Measurements from ENCODE around the gene CHAC1. TPM values are rescaled to one million over a fixed set of nuclear protein-coding genes. Genes with fewer than 3 reads are reported as not detected.

CHAC1 gene
- total and polyA plus RNA-seq, 4 donors = 0.17 to 11.9 (median 11.6) TPM

- peak overlapping the region; percentile 3 to 55 for H3K27ac ChIP-seq (ENCODE audit: low read depth in 1 of 2, low read length in 1 of 2)
- H3K4me1 ChIP-seq (ENCODE audit: control insufficient read depth in 5 of 5, insufficient read depth in 5 of 5, low read length in 5 of 5) = peaks cover 0 to 48% (median 41%) of the 10 kb centered on the region in 5 donors
- DNase-seq (peak; percentile 66 to 81 (median 67)), ATAC-seq (ENCODE audit: insufficient read depth, low FRiP score) (no peak)
- peaks cover 0 to 14% (median 0%) of the 10 kb centered on the region in 4 donors for H3K36me3 ChIP-seq (ENCODE audit: control insufficient read depth in 4 of 4, insufficient read depth in 4 of 4, low read length in 4 of 4)
- peak overlapping the region; percentile 12 to 15 for H3K9ac ChIP-seq (ENCODE audit: insufficient read depth in 1 of 2, low read length in 2 of 2)
- H3K9me3 ChIP-seq (ENCODE audit: control insufficient read depth in 4 of 4, insufficient read depth in 3 of 4, low read length in 3 of 4) = no peaks in the 10 kb centered on the region
- H3K27me3 ChIP-seq (ENCODE audit: control insufficient read depth in 3 of 3, insufficient read depth in 3 of 3, low read length in 2 of 3) = peaks cover 0 to 39% (median 36%) of the 10 kb centered on the region in 3 donors
- peak overlapping the region; percentile 69 for H3K4me3 ChIP-seq
- TF ChIP-seq CTCF (IDR thresholded peaks at IDR 0.05; ENCODE audit: control extremely low read depth, extremely low read depth) = peak; percentile 26
- WGBS, 2 donors = 1% methylated on average over 46 of the region's 46 CpGs
Observed at GRCh38 chr15:40930430-40931299, 22.6 kb upstream of the CHAC1 start.

GRCh38 chr15:40931300-40932142 lies 21.8 kb upstream of the CHAC1 start:
- Histone ChIP-seq H3K27ac (ENCODE audit: low read depth in 1 of 2, low read length in 1 of 2) (peak overlapping the region; percentile 3 to 55), H3K9me3 (ENCODE audit: control insufficient read depth in 4 of 4, insufficient read depth in 3 of 4, low read length in 3 of 4) (no peaks in the 10 kb centered on the region), H3K4me3 (peak overlapping the region; percentile 69), H3K4me1 (ENCODE audit: control insufficient read depth in 5 of 5, insufficient read depth in 5 of 5, low read length in 5 of 5) (peaks cover 0 to 40% (median 33%) of the 10 kb centered on the region in 5 donors), H3K9ac (ENCODE audit: insufficient read depth in 1 of 2, low read length in 2 of 2) (no peak overlapping the region), H3K27me3 (ENCODE audit: control insufficient read depth in 3 of 3, insufficient read depth in 3 of 3, low read length in 2 of 3) (peaks cover 0 to 35% (median 32%) of the 10 kb centered on the region in 3 donors), H3K36me3 (ENCODE audit: control insufficient read depth in 4 of 4, insufficient read depth in 4 of 4, low read length in 4 of 4) (peaks cover 0 to 18% (median 0%) of the 10 kb centered on the region in 4 donors)
- TF ChIP-seq CTCF (IDR thresholded peaks at IDR 0.05; ENCODE audit: control extremely low read depth, extremely low read depth) = no peak
- ATAC-seq (ENCODE audit: insufficient read depth, low FRiP score) (no peak), DNase-seq (no peak)
- 55 to 75% methylated on average over 16 of the region's 16 CpGs for WGBS, 2 donors

- Histone ChIP-seq H3K4me3 (peak overlapping the region; percentile 69), H3K27ac (ENCODE audit: low read depth in 1 of 2, low read length in 1 of 2) (peak overlapping the region in 1 of 2 donors; percentile 55), H3K9me3 (ENCODE audit: control insufficient read depth in 4 of 4, insufficient read depth in 3 of 4, low read length in 3 of 4) (no peaks in the 10 kb centered on the region), H3K9ac (ENCODE audit: insufficient read depth in 1 of 2, low read length in 2 of 2) (no peak overlapping the region), H3K4me1 (ENCODE audit: control insufficient read depth in 5 of 5, insufficient read depth in 5 of 5, low read length in 5 of 5) (peaks cover 0 to 36% (median 30%) of the 10 kb centered on the region in 5 donors), H3K36me3 (ENCODE audit: control insufficient read depth in 4 of 4, insufficient read depth in 4 of 4, low read length in 4 of 4) (peaks cover 0 to 19% (median 0%) of the 10 kb centered on the region in 4 donors), H3K27me3 (ENCODE audit: control insufficient read depth in 3 of 3, insufficient read depth in 3 of 3, low read length in 2 of 3) (peaks cover 0 to 29% (median 26%) of the 10 kb centered on the region in 3 donors)
- ATAC-seq (ENCODE audit: insufficient read depth, low FRiP score) = no peak
- TF ChIP-seq CTCF (IDR thresholded peaks at IDR 0.05; ENCODE audit: control extremely low read depth, extremely low read depth) = no peak
- 31 to 36% methylated on average over 8 of the region's 8 CpGs for WGBS, 2 donors
- peak in 1 of 3 donors; percentile 39 for DNase-seq
Observed at GRCh38 chr15:40932156-40932555, 21.1 kb upstream of the CHAC1 start.
